Lower leg skin (tissue), 4 donors: ENCODE data around the gene DLG2. TPM values are rescaled to one million over a fixed set of nuclear protein-coding genes. Genes with fewer than 3 reads are reported as not detected.

Experiments
- DNase-seq, 2 donors: peaks; one replicate each; pipeline ENCODE4 v3.0.0-alpha.2; 2019; ENCODE audit warnings: low spot score in 2 of 2
- H3K4me3 ChIP-seq: fragments of 200-600 bp; sonication (generic); 2 replicates; pipeline ENCODE4 v1.5.1; 2017; ENCODE audit warnings: mild to moderate bottlenecking, low read depth; ENCODE audit not compliant: poor library complexity, severe bottlenecking
- CTCF ChIP-seq, 3 donors: fragments of 450-650 bp; IDR thresholded peaks; one replicate each; pipeline ENCODE4 v1.5.1; 2016; ENCODE audit warnings: antibody characterized with exemption in 3 of 3, mild to moderate bottlenecking in 3 of 3, moderate library complexity in 2 of 3
- POLR2A ChIP-seq, 2 donors: fragments of 450-650 bp; IDR thresholded peaks; one replicate each; pipeline ENCODE4 v1.6.1; 2016 to 2017; ENCODE audit warnings: antibody characterized with exemption in 2 of 2, mild to moderate bottlenecking in 1 of 2, moderate library complexity in 1 of 2
- WGBS, 2 donors: methylation state at CpG; one replicate each; pipeline ENCODE4 v1.1.5; 2018; 5-methylcytosine and 5-hydroxymethylcytosine counted together
- intact Hi-C: fragments of 100-400 bp; cut with DNase I; formaldehyde crosslinking; loops from one replicate; pipeline ENCODE4 v1.15.0; 2023; ENCODE audit warnings: low total_unique reads
- total RNA-seq, 4 donors: library from RNA; depleted of rRNA; stranded (reverse); fragments of >200 nt; gene quantifications; one replicate each; pipeline ENCODE4 v1.1.0, GENCODE V29; 2016

The DLG2 gene
- total RNA-seq, 4 donors from 2014 or later = 37.6 to 68.3 (median 46.0) TPM

GRCh38 chr11:83477772-83478171, 2149.4 kb downstream of the DLG2 start:
- no peak for DNase-seq
- H3K4me3 ChIP-seq = no peak overlapping the region
- TF ChIP-seq POLR2A (IDR thresholded peaks at IDR 0.05) = no peak
- TF ChIP-seq CTCF (IDR thresholded peaks at IDR 0.05) = no peak
- intact Hi-C loops = no loop called here

GRCh38 chr11:83475760-83476159, 2151.4 kb downstream of the DLG2 start:
- WGBS, 2 donors = 85 to 87% methylated on average over 3 of the region's 3 CpGs
- intact Hi-C loops = no loop called here
- no peak for TF ChIP-seq POLR2A (IDR thresholded peaks at IDR 0.05)
- TF ChIP-seq CTCF (IDR thresholded peaks at IDR 0.05) = no peak

GRCh38 chr11:83473743-83474142, 2153.4 kb downstream of the DLG2 start:
- 58 to 67% methylated on average over 3 of the region's 3 CpGs for WGBS, 2 donors
- intact Hi-C loops = no loop called here
- no peak for DNase-seq
- no peak overlapping the region for H3K4me3 ChIP-seq
- TF ChIP-seq POLR2A (IDR thresholded peaks at IDR 0.05) = no peak
- no peak for TF ChIP-seq CTCF (IDR thresholded peaks at IDR 0.05)

More at GRCh38 chr11:83475760-83476159, 2151.4 kb downstream of the DLG2 start:
- no peak overlapping the region for H3K4me3 ChIP-seq
- no peak for DNase-seq

- no peak overlapping the region for H3K4me3 ChIP-seq
- intact Hi-C loops = no loop called here
- DNase-seq = no peak
- TF ChIP-seq POLR2A (IDR thresholded peaks at IDR 0.05) = no peak
- TF ChIP-seq CTCF (IDR thresholded peaks at IDR 0.05) = no peak
Measured at GRCh38 chr11:83472806-83473205, 2154.3 kb downstream of the DLG2 start.

- WGBS, 2 donors = 67 to 75% methylated on average over 5 of the region's 5 CpGs
- no peak for DNase-seq
- no peak for TF ChIP-seq POLR2A (IDR thresholded peaks at IDR 0.05)
- TF ChIP-seq CTCF (IDR thresholded peaks at IDR 0.05) = no peak
- no peak overlapping the region for H3K4me3 ChIP-seq
- intact Hi-C loops = no loop called here
Measured at GRCh38 chr11:83471831-83472727, 2155.1 kb downstream of the DLG2 start.
